Tibial nerve (tissue), 3 donors: Measurements from ENCODE around the gene ZNF154.

Source experiments
- POLR2A ChIP-seq, 2 donors: fragments of 450-650 bp; IDR thresholded peaks; one replicate each; pipeline ENCODE4 v1.6.1; 2017; ENCODE audit warnings: antibody characterized with exemption in 2 of 2, mild to moderate bottlenecking in 2 of 2, moderate library complexity in 2 of 2
- TF ChIP-seq, protein P1 (sequence below), 5 experiments: fragments of 200-600 bp in 3 of 5; fragments of 450-650 bp in 2 of 5; sonication (generic) in 3 of 5; IDR thresholded peaks; one replicate each; pipeline ENCODE4 v1.5.1; 2016 to 2019; ENCODE audit warnings: antibody characterized with exemption in 5 of 5, mild to moderate bottlenecking in 3 of 5, moderate library complexity in 2 of 5

DNA sequence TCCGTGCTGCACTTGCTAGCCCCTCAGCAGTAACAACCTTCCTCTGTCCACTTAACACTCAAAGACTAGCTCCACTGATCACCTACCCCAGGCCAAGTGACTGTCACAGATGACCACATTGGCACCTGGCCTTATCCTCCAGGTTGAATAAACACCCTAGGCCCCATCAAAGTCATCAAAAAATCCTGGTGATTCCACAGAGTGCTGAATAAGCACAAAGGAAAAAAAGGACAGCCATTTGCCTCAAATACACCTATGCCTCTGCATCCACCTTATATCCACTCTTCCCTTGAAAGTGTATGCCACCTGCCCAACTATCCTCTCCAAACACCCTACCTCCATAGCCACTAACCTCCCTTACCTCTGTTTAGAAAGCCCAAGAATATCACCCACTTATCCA is 2.7 kb downstream of the ZNF154 start:
- no peak for TF ChIP-seq POLR2A (IDR thresholded peaks at IDR 0.05)
- TF ChIP-seq, protein P1, sequence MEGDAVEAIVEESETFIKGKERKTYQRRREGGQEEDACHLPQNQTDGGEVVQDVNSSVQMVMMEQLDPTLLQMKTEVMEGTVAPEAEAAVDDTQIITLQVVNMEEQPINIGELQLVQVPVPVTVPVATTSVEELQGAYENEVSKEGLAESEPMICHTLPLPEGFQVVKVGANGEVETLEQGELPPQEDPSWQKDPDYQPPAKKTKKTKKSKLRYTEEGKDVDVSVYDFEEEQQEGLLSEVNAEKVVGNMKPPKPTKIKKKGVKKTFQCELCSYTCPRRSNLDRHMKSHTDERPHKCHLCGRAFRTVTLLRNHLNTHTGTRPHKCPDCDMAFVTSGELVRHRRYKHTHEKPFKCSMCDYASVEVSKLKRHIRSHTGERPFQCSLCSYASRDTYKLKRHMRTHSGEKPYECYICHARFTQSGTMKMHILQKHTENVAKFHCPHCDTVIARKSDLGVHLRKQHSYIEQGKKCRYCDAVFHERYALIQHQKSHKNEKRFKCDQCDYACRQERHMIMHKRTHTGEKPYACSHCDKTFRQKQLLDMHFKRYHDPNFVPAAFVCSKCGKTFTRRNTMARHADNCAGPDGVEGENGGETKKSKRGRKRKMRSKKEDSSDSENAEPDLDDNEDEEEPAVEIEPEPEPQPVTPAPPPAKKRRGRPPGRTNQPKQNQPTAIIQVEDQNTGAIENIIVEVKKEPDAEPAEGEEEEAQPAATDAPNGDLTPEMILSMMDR (IDR thresholded peaks at IDR 0.05): no peak
